Colonic mucosa (tissue), 4 donors: ENCODE measurements around the gene ARHGEF3. TPM values are rescaled to one million over a fixed set of nuclear protein-coding genes. Genes with fewer than 3 reads are reported as not detected.

ENCODE experiments used
- DNase-seq: peaks from one replicate; pipeline ENCODE4 v3.0.0-alpha.2; 2020
- H3K27ac ChIP-seq: fragments of 200-600 bp; one replicate; pipeline ENCODE4 v1.8.0; 2021
- H3K27me3 ChIP-seq: fragments of 200-600 bp; one replicate; pipeline ENCODE4 v1.8.0; 2021
- H3K36me3 ChIP-seq: fragments of 200-600 bp; one replicate; pipeline ENCODE4 v1.8.0; 2021
- H3K4me1 ChIP-seq: fragments of 200-600 bp; one replicate; pipeline ENCODE4 v1.8.0; 2021; ENCODE audit warnings: mild to moderate bottlenecking
- H3K4me3 ChIP-seq: fragments of 200-600 bp; one replicate; pipeline ENCODE4 v1.8.0; 2021
- H3K9ac ChIP-seq, 2 donors: one replicate each; pipeline ENCODE4 v1.7.0; 2013; ENCODE audit warnings: control low read depth in 2 of 2, low read depth in 2 of 2, low read length in 2 of 2
- H3K9me3 ChIP-seq: fragments of 200-600 bp; one replicate; pipeline ENCODE4 v1.8.0; 2021
- intact Hi-C: fragments of 100-400 bp; cut with DNase I; formaldehyde crosslinking; loops from one replicate; pipeline ENCODE4 v1.14.1; 2022
- total RNA-seq, 2 donors: library from RNA; stranded (reverse); fragmentation: NEBNext Ultra II Directional in 1 of 2; extraction: Animal tissue kit (Norgen Biotek cat#: 25700) in 1 of 2; gene quantifications; one replicate each; pipeline ENCODE4 v1.2.1, GENCODE V29; 2021
- TF ChIP-seq, protein P1 (sequence below): fragments of 200-600 bp; IDR thresholded peaks from one replicate; pipeline ENCODE4 v1.8.0; 2022; ENCODE audit warnings: antibody characterized with exemption, mild to moderate bottlenecking
- donor health status: healthy.
- donor health status: DM: no; HTN: no; CAD: no.
- donor health status: DM: no; HTN: no; CAD: no.

The ARHGEF3 gene
- total RNA-seq, 2 donors from 2014 or later, result 10.2 to 14.7 TPM

GRCh38 chr3:56680054-56680580 lies 121.6 kb downstream of the ARHGEF3 start:
- Histone ChIP-seq H3K36me3 (no peaks in the 10 kb centered on the region), H3K9ac (no peak overlapping the region), H3K9me3 (no peaks in the 10 kb centered on the region), H3K4me3 (no peak overlapping the region), H3K27ac (no peak overlapping the region), H3K4me1 (no peaks in the 10 kb centered on the region), H3K27me3 (no peaks in the 10 kb centered on the region)
- DNase-seq, result no peak
- intact Hi-C loops, result no loop called here
- TF ChIP-seq, protein P1, sequence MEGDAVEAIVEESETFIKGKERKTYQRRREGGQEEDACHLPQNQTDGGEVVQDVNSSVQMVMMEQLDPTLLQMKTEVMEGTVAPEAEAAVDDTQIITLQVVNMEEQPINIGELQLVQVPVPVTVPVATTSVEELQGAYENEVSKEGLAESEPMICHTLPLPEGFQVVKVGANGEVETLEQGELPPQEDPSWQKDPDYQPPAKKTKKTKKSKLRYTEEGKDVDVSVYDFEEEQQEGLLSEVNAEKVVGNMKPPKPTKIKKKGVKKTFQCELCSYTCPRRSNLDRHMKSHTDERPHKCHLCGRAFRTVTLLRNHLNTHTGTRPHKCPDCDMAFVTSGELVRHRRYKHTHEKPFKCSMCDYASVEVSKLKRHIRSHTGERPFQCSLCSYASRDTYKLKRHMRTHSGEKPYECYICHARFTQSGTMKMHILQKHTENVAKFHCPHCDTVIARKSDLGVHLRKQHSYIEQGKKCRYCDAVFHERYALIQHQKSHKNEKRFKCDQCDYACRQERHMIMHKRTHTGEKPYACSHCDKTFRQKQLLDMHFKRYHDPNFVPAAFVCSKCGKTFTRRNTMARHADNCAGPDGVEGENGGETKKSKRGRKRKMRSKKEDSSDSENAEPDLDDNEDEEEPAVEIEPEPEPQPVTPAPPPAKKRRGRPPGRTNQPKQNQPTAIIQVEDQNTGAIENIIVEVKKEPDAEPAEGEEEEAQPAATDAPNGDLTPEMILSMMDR, result no peak

Other genes with a start within 250 kb of the ARHGEF3 start
- gene CCDC66, start 244.8 kb downstream of the ARHGEF3 start, total RNA-seq, result 10 to 100 TPM; 13.9 to 15.3 TPM
- gene TASOR, start 118.7 kb downstream of the ARHGEF3 start, total RNA-seq, result 10 to 100 TPM; 38.7 to 47.9 TPM